HEK293 (cell line): Measurements from ENCODE around the gene KCNMA1.
A peak's percentile ranks its signal among the peaks of the same experiment; 100 is the strongest.

Experiments used
- CTCF ChIA-PET: fragments of 350-600 bp; formaldehyde crosslinking; extraction: SDS; loops from one replicate; lab custom pipeline; 2021; ENCODE audit warnings: antibody characterized with exemption; lab: Yijun Ruan, JAX
- POLR2A ChIA-PET: fragments of 300-600 bp; formaldehyde crosslinking; extraction: SDS; loops from one replicate; lab custom pipeline; 2020; ENCODE audit warnings: antibody characterized with exemption, inconsistent platforms; lab: Yijun Ruan, JAX
- H3K27ac ChIP-seq: fragments of 200-500 bp; sonication (Bioruptor generic); 2 replicates; pipeline ENCODE4 v1.5.1; 2014; ENCODE audit warnings: low read depth, low read length, control low read depth, inconsistent platforms; ENCODE audit errors: extremely low read depth
- H3K36me3 ChIP-seq, 2 experiments: fragments of 200-500 bp in 1 of 2; sonication (Bioruptor generic) in 1 of 2; 1 replicate in 1 of 2; 2 replicates in 1 of 2; pipeline ENCODE4 v1.5.1; 2014 to 2017; ENCODE audit warnings: inconsistent platforms in 2 of 2, low read length in 2 of 2; ENCODE audit not compliant: control insufficient read depth in 2 of 2, insufficient read depth in 1 of 2
- H3K4me1 ChIP-seq: fragments of 200-500 bp; sonication (Bioruptor generic); 2 replicates; pipeline ENCODE4 v1.5.1; 2014; ENCODE audit warnings: mild to moderate bottlenecking, low read length, inconsistent platforms; ENCODE audit not compliant: control insufficient read depth, insufficient read depth
- H3K4me3 ChIP-seq: 2 replicates; pipeline ENCODE4 v1.5.1; 2011; ENCODE audit warnings: low read depth, mild to moderate bottlenecking, control low read depth, low read length, moderate library complexity
- H3K9me3 ChIP-seq: fragments of 200-500 bp; sonication (Bioruptor generic); 2 replicates; pipeline ENCODE4 v1.5.1; 2014; ENCODE audit warnings: low read depth, low read length, inconsistent platforms; ENCODE audit not compliant: control insufficient read depth, insufficient read depth
- FEZF1 ChIP-seq: fragments of 450-650 bp; formaldehyde crosslinking; IDR thresholded peaks from 2 replicates; pipeline ENCODE4 v1.5.1; 2016; ENCODE audit warnings: missing biosample characterization, missing genetic modification characterization
- GLI2 ChIP-seq: fragments of 450-650 bp; formaldehyde crosslinking; IDR thresholded peaks from 2 replicates; pipeline ENCODE4; 2017; ENCODE audit warnings: missing biosample characterization, missing genetic modification characterization, low read depth, borderline replicate concordance
- GLI4 ChIP-seq: fragments of 450-650 bp; formaldehyde crosslinking; IDR thresholded peaks from 2 replicates; pipeline ENCODE4 v1.5.1; 2016; ENCODE audit warnings: missing biosample characterization, missing genetic modification characterization
- IKZF3 ChIP-seq: fragments of 450-650 bp; IDR thresholded peaks from 2 replicates; pipeline ENCODE4 v1.5.0; 2018; ENCODE audit warnings: missing biosample characterization, mild to moderate bottlenecking, missing genetic modification characterization, moderate library complexity
- KLF8 ChIP-seq: fragments of 450-650 bp; formaldehyde crosslinking; IDR thresholded peaks from 2 replicates; pipeline ENCODE4 v1.5.1; 2016; ENCODE audit warnings: missing biosample characterization, missing genetic modification characterization
- PATZ1 ChIP-seq: fragments of 450-650 bp; formaldehyde crosslinking; IDR thresholded peaks from 2 replicates; pipeline ENCODE4 v1.5.1; 2016; ENCODE audit warnings: missing biosample characterization, missing genetic modification characterization
- SP7 ChIP-seq: fragments of 450-650 bp; formaldehyde crosslinking; IDR thresholded peaks from 2 replicates; pipeline ENCODE4 v1.5.1; 2016; ENCODE audit warnings: missing biosample characterization, missing genetic modification characterization
- TRIM28 ChIP-seq: IDR thresholded peaks from 2 replicates; pipeline ENCODE4 v1.6.1; 2011; ENCODE audit warnings: low read length, control low read depth, borderline replicate concordance
- ZBTB17 ChIP-seq: fragments of 450-650 bp; formaldehyde crosslinking; IDR thresholded peaks from 2 replicates; pipeline ENCODE4 v1.5.1; 2016; ENCODE audit warnings: missing biosample characterization, missing genetic modification characterization
- ZBTB21 ChIP-seq: fragments of 450-650 bp; formaldehyde crosslinking; IDR thresholded peaks from 2 replicates; pipeline ENCODE4 v1.5.1; 2017; ENCODE audit warnings: missing biosample characterization, missing genetic modification characterization
- ZBTB48 ChIP-seq: fragments of 450-650 bp; formaldehyde crosslinking; IDR thresholded peaks from 2 replicates; pipeline ENCODE4 v1.5.1; 2016; ENCODE audit warnings: missing biosample characterization, missing genetic modification characterization
- ZBTB8A ChIP-seq: fragments of 450-650 bp; formaldehyde crosslinking; IDR thresholded peaks from 2 replicates; pipeline ENCODE4 v1.5.1; 2016; ENCODE audit warnings: missing biosample characterization, missing genetic modification characterization
- ZFHX2 ChIP-seq: fragments of 450-650 bp; formaldehyde crosslinking; conservative IDR thresholded peaks from 2 replicates; pipeline ENCODE4 v1.5.1; 2016; ENCODE audit warnings: missing biosample characterization, missing genetic modification characterization
- ZIC2 ChIP-seq: fragments of 450-650 bp; formaldehyde crosslinking; IDR thresholded peaks from 2 replicates; pipeline ENCODE4 v1.5.1; 2016; ENCODE audit warnings: missing biosample characterization, missing genetic modification characterization
- ZNF146 ChIP-seq: fragments of 450-650 bp; formaldehyde crosslinking; IDR thresholded peaks from 2 replicates; pipeline ENCODE4 v1.5.1; 2016; ENCODE audit warnings: missing biosample characterization, missing genetic modification characterization
- ZNF24 ChIP-seq: fragments of 450-650 bp; formaldehyde crosslinking; IDR thresholded peaks from 2 replicates; pipeline ENCODE4 v1.5.1; 2016; ENCODE audit warnings: missing biosample characterization, missing genetic modification characterization
- ZNF302 ChIP-seq: fragments of 450-650 bp; formaldehyde crosslinking; IDR thresholded peaks from 2 replicates; pipeline ENCODE4 v1.5.1; 2016; ENCODE audit warnings: missing biosample characterization, missing genetic modification characterization, low read depth
- ZNF335 ChIP-seq: fragments of 450-650 bp; formaldehyde crosslinking; conservative IDR thresholded peaks from 2 replicates; pipeline ENCODE4 v1.5.1; 2016; ENCODE audit warnings: missing biosample characterization, missing genetic modification characterization
- ZNF366 ChIP-seq: fragments of 450-650 bp; formaldehyde crosslinking; conservative IDR thresholded peaks from 2 replicates; pipeline ENCODE4 v1.5.1; 2016; ENCODE audit warnings: missing biosample characterization, missing genetic modification characterization
- ZNF394 ChIP-seq: fragments of 450-650 bp; formaldehyde crosslinking; IDR thresholded peaks from 2 replicates; pipeline ENCODE4 v1.5.1; 2016; ENCODE audit warnings: missing biosample characterization, missing genetic modification characterization, mild to moderate bottlenecking, moderate library complexity, borderline replicate concordance
- ZNF518A ChIP-seq: fragments of 450-650 bp; formaldehyde crosslinking; conservative IDR thresholded peaks from 2 replicates; pipeline ENCODE4 v1.5.1; 2016; ENCODE audit warnings: low read depth, missing biosample characterization, missing genetic modification characterization
- ZNF629 ChIP-seq: fragments of 450-650 bp; formaldehyde crosslinking; IDR thresholded peaks from 2 replicates; pipeline ENCODE4 v1.5.1; 2017; ENCODE audit warnings: missing biosample characterization, missing genetic modification characterization
- ZNF660 ChIP-seq: fragments of 450-650 bp; IDR thresholded peaks from 2 replicates; pipeline ENCODE4 v1.5.1; 2018; ENCODE audit warnings: missing biosample characterization, mild to moderate bottlenecking, missing genetic modification characterization
- ZNF692 ChIP-seq: fragments of 450-650 bp; formaldehyde crosslinking; IDR thresholded peaks from 2 replicates; pipeline ENCODE4 v1.5.1; 2016; ENCODE audit warnings: missing biosample characterization, missing genetic modification characterization
- ZNF768 ChIP-seq: fragments of 450-650 bp; formaldehyde crosslinking; IDR thresholded peaks from 2 replicates; pipeline ENCODE4 v1.5.1; 2018; ENCODE audit warnings: missing biosample characterization, mild to moderate bottlenecking, missing genetic modification characterization
- ZNF837 ChIP-seq: fragments of 450-650 bp; formaldehyde crosslinking; IDR thresholded peaks from 2 replicates; pipeline ENCODE4 v1.5.1; 2016; ENCODE audit warnings: missing biosample characterization, missing genetic modification characterization
- ZNF843 ChIP-seq: fragments of 450-650 bp; formaldehyde crosslinking; IDR thresholded peaks from 2 replicates; pipeline ENCODE4 v1.5.1; 2016; ENCODE audit warnings: missing biosample characterization, missing genetic modification characterization
- ZSCAN30 ChIP-seq: fragments of 450-650 bp; IDR thresholded peaks from 2 replicates; pipeline ENCODE4 v1.5.1; 2018; ENCODE audit warnings: missing biosample characterization, mild to moderate bottlenecking, missing genetic modification characterization, moderate library complexity
- TF ChIP-seq, protein P1 (sequence below): fragments of 450-650 bp; formaldehyde crosslinking; IDR thresholded peaks from 2 replicates; pipeline ENCODE4 v1.5.1; 2016; ENCODE audit warnings: missing biosample characterization, missing genetic modification characterization

Gene KCNMA1

GRCh38 chr10:77531441-77532001 is 106.1 kb downstream of the KCNMA1 start:
- H3K4me3 ChIP-seq, result no peak overlapping the region
- no peaks in the 10 kb centered on the region for H3K36me3 ChIP-seq
- CTCF ChIA-PET, result interaction anchor here (0.6 to 1.7 kb wide), 2 partner anchors 27 to 111 kb away, joined by 3 to 4 read pairs; no protein-coding TSS in a partner anchor
- no peak overlapping the region for H3K27ac ChIP-seq
- no peaks in the 10 kb centered on the region for H3K9me3 ChIP-seq
- H3K4me1 ChIP-seq, result peaks cover 9% of the 10 kb centered on the region
- POLR2A ChIA-PET, result no interaction called here
- 0 out of 2 replicates have a peak, but pooled peaks have one; percentile 51 for TF ChIP-seq ZNF24 (tag by site-specific recombination)
- peak; percentile 75 for TF ChIP-seq ZIC2
- peak; percentile 71 for TF ChIP-seq ZNF394 (tag by site-specific recombination)
- TF ChIP-seq ZNF146, result no peak
- TF ChIP-seq ZBTB48 (tag by site-specific recombination), result peak; percentile 92
- peak; percentile 41; the same call in 1 of the 2 replicates for TF ChIP-seq IKZF3 (tag by site-specific recombination)
- peak; percentile 46; the same call in 1 of the 2 replicates for TF ChIP-seq ZNF335
- no peak for TF ChIP-seq ZNF302 (tag by site-specific recombination)
- 0 out of 2 replicates have a peak, but pooled peaks have one; percentile 10 for TF ChIP-seq ZSCAN30
- peak; percentile 54; the same call in 1 of the 2 replicates for TF ChIP-seq ZBTB17 (tag by site-specific recombination)
- TF ChIP-seq ZBTB21 (tag by site-specific recombination), result 0 out of 2 replicates have a peak, but pooled peaks have one; percentile 28
- 0 out of 2 replicates have a peak, but pooled peaks have one; percentile 5 for TF ChIP-seq ZFHX2 (tag by site-specific recombination)
- TF ChIP-seq TRIM28, result peak; percentile 67; the same call in 1 of the 2 replicates
- 0 out of 2 replicates have a peak, but pooled peaks have one; percentile 10 for TF ChIP-seq ZNF843 (tag by site-specific recombination)
- TF ChIP-seq, protein P1, sequence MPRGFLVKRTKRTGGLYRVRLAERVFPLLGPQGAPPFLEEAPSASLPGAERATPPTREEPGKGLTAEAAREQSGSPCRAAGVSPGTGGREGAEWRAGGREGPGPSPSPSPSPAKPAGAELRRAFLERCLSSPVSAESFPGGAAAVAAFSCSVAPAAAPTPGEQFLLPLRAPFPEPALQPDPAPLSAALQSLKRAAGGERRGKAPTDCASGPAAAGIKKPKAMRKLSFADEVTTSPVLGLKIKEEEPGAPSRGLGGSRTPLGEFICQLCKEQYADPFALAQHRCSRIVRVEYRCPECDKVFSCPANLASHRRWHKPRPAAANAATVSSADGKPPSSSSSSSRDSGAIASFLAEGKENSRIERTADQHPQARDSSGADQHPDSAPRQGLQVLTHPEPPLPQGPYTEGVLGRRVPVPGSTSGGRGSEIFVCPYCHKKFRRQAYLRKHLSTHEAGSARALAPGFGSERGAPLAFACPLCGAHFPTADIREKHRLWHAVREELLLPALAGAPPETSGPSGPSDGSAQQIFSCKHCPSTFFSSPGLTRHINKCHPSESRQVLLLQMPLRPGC (tag by site-specific recombination), result 0 out of 2 replicates have a peak, but pooled peaks have one; percentile 29
- TF ChIP-seq SP7 (tag by site-specific recombination), result peak; percentile 65; the same call in 1 of the 2 replicates
- TF ChIP-seq GLI2 (tag by site-specific recombination), result no peak
- peak; percentile 82 for TF ChIP-seq ZNF366
- peak; percentile 64; the same call in 1 of the 2 replicates for TF ChIP-seq ZNF768 (tag by site-specific recombination)
- peak; percentile 84 for TF ChIP-seq FEZF1 (tag by site-specific recombination)
- no peak for TF ChIP-seq KLF8 (tag by site-specific recombination)
- peak; percentile 43; the same call in 1 of the 2 replicates for TF ChIP-seq ZNF692
- TF ChIP-seq ZNF629 (tag by site-specific recombination), result peak; percentile 49
- TF ChIP-seq ZNF837 (tag by site-specific recombination), result no peak
- peak; percentile 40; the same call in 1 of the 2 replicates for TF ChIP-seq ZNF518A (tag by site-specific recombination)
- peak; percentile 37; the same call in 1 of the 2 replicates for TF ChIP-seq ZNF660 (tag by site-specific recombination)
- peak; percentile 90 for TF ChIP-seq ZBTB8A
- 0 out of 2 replicates have a peak, but pooled peaks have one; percentile 15 for TF ChIP-seq PATZ1 (tag by site-specific recombination)
- TF ChIP-seq GLI4 (tag by site-specific recombination), result no peak
